Measurements from ENCODE around the gene SIM1.

GRCh38 chr6:100454551-100455229 lies 10.0 kb downstream of the SIM1 start:
- TF ChIP-seq GABPA (IDR thresholded peaks at IDR 0.05 in 1 of 2, conservative IDR thresholded peaks at IDR 0.05 in 1 of 2) (no peak), REST (IDR thresholded peaks at IDR 0.05) (no peak), TAF1 (conservative IDR thresholded peaks at IDR 0.05) (no peak), CTCF (IDR thresholded peaks at IDR 0.05; ENCODE audit: low read depth, low read length, missing input control) (no peak), MAX (IDR thresholded peaks at IDR 0.05) (no peak), JUND (IDR thresholded peaks at IDR 0.05) (no peak), YY1 (IDR thresholded peaks at IDR 0.05) (no peak), RAD21 (IDR thresholded peaks at IDR 0.05) (no peak), HNF4A (conservative IDR thresholded peaks at IDR 0.05) (no peak), SP1 (IDR thresholded peaks at IDR 0.05) (no peak), RXRA (IDR thresholded peaks at IDR 0.05) (no peak), FOXA1 (IDR thresholded peaks at IDR 0.05) (no peak), ATF3 (IDR thresholded peaks at IDR 0.05) (no peak)

All from liver (tissue), 3 donors.